Vagina (tissue), 2 donors: Measurements from ENCODE around the gene AP4E1. TPM values are rescaled to one million over a fixed set of nuclear protein-coding genes. Genes with fewer than 3 reads are reported as not detected.

Experiments used
- DNase-seq, 2 donors: peaks; one replicate each; pipeline ENCODE4 v3.0.0-alpha.2; 2017; ENCODE audit errors: extremely low spot score in 2 of 2
- H3K27ac ChIP-seq: fragments of 200-600 bp; sonication (generic); one replicate; pipeline ENCODE4 v1.5.1; 2019
- H3K27me3 ChIP-seq: fragments of 200-600 bp; sonication (generic); one replicate; pipeline ENCODE4 v1.5.1; 2019
- H3K36me3 ChIP-seq, 2 donors: fragments of 200-600 bp; sonication (generic); one replicate each; pipeline ENCODE4 v1.5.1; 2017 to 2019
- H3K4me1 ChIP-seq: fragments of 200-600 bp; sonication (generic); one replicate; pipeline ENCODE4 v1.5.1; 2019
- H3K4me3 ChIP-seq, 2 donors: fragments of 200-600 bp; sonication (generic); 1 replicate in 1 of 2; 2 replicates in 1 of 2; pipeline ENCODE4 v1.5.1; 2016 to 2019
- H3K9me3 ChIP-seq: fragments of 200-600 bp; sonication (generic); one replicate; pipeline ENCODE4 v1.5.1; 2019
- POLR2A ChIP-seq, 2 donors: fragments of 450-650 bp; IDR thresholded peaks; one replicate each; pipeline ENCODE4 v1.6.1; 2017; ENCODE audit warnings: antibody characterized with exemption in 2 of 2, mild to moderate bottlenecking in 2 of 2, moderate library complexity in 2 of 2
- POLR2AphosphoS5 ChIP-seq, 2 donors: sonication (generic); formaldehyde crosslinking; IDR thresholded peaks; one replicate each; pipeline ENCODE4 v1.9.0; 2017; ENCODE audit warnings: antibody characterized with exemption in 2 of 2, mild to moderate bottlenecking in 2 of 2, low read depth in 1 of 2; ENCODE audit not compliant: insufficient read depth in 1 of 2
- intact Hi-C: fragments of 100-400 bp; cut with DNase I; formaldehyde crosslinking; loops from one replicate; pipeline ENCODE4 v1.15.1; 2023
- total RNA-seq: library from RNA; depleted of rRNA; stranded (reverse); fragments of >200 nt; gene quantifications from one replicate; pipeline ENCODE4 v1.2.3, GENCODE V29; 2016
- TF ChIP-seq, protein P1 (sequence below), 3 experiments: fragments of 450-650 bp in 2 of 3; fragments of 200-600 bp in 1 of 3; sonication (generic) in 1 of 3; IDR thresholded peaks; one replicate each; pipeline ENCODE4 v1.5.1; 2017 to 2019; ENCODE audit warnings: antibody characterized with exemption in 3 of 3, mild to moderate bottlenecking in 2 of 3, moderate library complexity in 2 of 3

AP4E1 gene
- total RNA-seq, 1 donor from 2014 or later: 7.4 TPM

DNA sequence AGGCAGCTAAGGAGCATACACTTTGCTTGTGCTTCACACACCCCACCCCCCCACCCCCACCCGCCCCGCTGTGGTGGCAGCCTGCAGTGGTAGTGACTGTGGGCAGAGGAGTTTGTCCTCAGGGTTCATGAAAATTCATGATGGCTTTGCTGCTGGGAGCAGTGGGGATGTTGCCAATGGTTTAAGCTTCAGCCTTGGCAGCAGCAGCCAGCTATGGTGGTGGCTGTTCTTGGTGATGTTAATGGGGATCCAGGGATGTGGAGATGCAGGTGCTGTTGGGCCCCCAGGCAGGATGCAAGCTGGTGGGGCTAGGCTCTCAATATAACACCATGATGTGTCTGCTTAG lies 130.5 kb downstream of the AP4E1 start:
- Histone ChIP-seq H3K4me3 (no peak overlapping the region), H3K36me3 (no peaks in the 10 kb centered on the region), H3K9me3 (no peaks in the 10 kb centered on the region), H3K27ac (no peak overlapping the region), H3K27me3 (no peaks in the 10 kb centered on the region), H3K4me1 (no peaks in the 10 kb centered on the region)
- intact Hi-C loops: no loop called here
- DNase-seq: no peak
- no peak for TF ChIP-seq POLR2AphosphoS5 (IDR thresholded peaks at IDR 0.05; ENCODE audit: insufficient read depth in 1 of 2, low read depth in 1 of 2)
- TF ChIP-seq POLR2A (IDR thresholded peaks at IDR 0.05): no peak
- TF ChIP-seq, protein P1, sequence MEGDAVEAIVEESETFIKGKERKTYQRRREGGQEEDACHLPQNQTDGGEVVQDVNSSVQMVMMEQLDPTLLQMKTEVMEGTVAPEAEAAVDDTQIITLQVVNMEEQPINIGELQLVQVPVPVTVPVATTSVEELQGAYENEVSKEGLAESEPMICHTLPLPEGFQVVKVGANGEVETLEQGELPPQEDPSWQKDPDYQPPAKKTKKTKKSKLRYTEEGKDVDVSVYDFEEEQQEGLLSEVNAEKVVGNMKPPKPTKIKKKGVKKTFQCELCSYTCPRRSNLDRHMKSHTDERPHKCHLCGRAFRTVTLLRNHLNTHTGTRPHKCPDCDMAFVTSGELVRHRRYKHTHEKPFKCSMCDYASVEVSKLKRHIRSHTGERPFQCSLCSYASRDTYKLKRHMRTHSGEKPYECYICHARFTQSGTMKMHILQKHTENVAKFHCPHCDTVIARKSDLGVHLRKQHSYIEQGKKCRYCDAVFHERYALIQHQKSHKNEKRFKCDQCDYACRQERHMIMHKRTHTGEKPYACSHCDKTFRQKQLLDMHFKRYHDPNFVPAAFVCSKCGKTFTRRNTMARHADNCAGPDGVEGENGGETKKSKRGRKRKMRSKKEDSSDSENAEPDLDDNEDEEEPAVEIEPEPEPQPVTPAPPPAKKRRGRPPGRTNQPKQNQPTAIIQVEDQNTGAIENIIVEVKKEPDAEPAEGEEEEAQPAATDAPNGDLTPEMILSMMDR (IDR thresholded peaks at IDR 0.05): no peak

DNA sequence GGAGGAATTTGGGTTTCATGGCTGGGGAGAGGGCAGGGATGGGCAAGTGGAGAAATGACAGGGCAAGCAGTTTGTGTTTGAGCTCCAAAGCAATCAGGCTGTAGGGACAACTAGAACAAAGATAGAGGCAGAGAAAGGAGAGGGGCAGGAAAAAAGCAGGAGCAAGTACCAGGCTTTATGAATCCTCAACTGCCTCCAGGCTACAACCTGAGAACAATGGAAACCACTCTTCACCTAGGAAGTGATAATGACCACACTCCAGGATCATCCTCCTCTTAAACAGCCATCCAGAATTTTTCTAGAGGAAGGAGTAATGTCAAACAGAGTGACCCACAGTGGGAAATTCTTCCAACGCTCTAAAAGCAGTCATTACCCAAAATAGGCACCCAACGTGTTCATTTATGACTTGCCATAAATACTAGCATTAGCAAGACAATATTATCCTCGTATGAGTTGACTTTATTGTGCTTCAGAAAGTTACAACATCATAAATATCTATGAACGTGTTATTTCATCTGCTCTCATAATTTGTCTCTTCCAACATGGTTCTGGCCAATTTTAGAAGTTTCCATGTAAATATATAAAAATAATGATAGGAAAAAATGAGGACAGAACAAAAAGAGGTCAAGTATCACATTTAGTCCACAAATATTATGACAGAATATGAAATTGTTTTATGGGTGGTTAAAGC lies 135.7 kb downstream of the AP4E1 start:
- Histone ChIP-seq H3K27ac (no peak overlapping the region), H3K4me3 (no peak overlapping the region), H3K4me1 (peaks cover 21% of the 10 kb centered on the region), H3K9me3 (no peaks in the 10 kb centered on the region), H3K27me3 (no peaks in the 10 kb centered on the region), H3K36me3 (no peaks in the 10 kb centered on the region)
- intact Hi-C loops: no loop called here
- TF ChIP-seq POLR2AphosphoS5 (IDR thresholded peaks at IDR 0.05; ENCODE audit: insufficient read depth in 1 of 2, low read depth in 1 of 2) (no peak), POLR2A (IDR thresholded peaks at IDR 0.05) (no peak)
- TF ChIP-seq, protein P1 (IDR thresholded peaks at IDR 0.05): no peak
- DNase-seq: no peak

DNA sequence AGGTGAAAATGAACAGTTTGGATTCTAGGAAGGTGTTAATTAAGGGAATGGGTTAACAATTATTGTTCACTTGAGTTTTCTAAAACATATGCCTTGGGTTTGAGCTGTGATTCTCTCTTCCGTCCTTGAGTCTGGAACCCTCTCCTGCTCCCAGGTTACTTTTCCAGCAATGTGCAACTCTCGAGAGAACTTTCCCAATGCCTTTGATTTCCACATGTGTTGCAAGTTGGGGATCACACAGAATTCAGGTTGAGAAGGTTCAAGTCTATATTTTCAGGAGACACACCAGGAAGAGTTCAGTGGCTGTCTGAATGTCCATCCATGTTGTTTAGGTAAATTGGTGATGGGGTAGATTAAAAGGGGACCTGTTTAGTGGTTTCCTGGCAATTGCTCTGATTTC lies 137.5 kb downstream of the AP4E1 start:
- H3K36me3 ChIP-seq: no peaks in the 10 kb centered on the region
- no peak for TF ChIP-seq POLR2AphosphoS5 (IDR thresholded peaks at IDR 0.05; ENCODE audit: insufficient read depth in 1 of 2, low read depth in 1 of 2)
- TF ChIP-seq POLR2A (IDR thresholded peaks at IDR 0.05): no peak
- TF ChIP-seq, protein P1 (IDR thresholded peaks at IDR 0.05): no peak

DNA sequence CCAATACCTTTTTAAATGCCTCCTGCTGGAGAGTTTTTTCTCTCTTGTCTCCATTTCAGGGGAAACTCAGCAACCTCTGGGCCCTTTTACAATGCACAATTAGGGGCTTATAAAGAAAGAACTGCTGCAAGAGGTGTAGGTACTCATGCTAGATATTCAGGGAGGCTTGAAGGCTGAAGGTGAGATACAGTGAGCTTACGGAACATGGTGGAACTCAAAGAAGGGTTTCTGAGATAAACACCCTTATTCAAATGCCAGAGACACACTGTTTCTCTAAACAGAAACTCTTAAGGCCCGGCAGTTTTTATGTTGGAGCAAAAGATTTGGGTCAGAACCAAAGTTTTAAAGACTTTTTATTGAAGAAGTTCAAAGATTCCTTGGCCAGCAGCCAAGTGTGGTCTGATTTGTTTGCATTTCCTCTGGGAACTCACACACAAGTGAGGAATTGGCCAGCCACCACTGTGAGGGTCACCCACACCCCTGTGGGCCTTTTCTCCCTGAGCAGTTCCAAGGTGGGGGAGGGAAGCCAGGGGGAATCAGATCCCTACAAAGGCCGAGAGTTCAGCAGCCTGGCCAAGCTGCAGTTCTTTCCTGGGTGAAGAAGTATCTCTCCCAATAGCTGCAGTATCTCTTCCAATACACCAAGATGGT lies 138.4 kb downstream of the AP4E1 start:
- Histone ChIP-seq H3K27me3 (no peaks in the 10 kb centered on the region), H3K36me3 (no peaks in the 10 kb centered on the region), H3K27ac (peak overlapping the region; percentile 45), H3K4me3 (no peak overlapping the region), H3K9me3 (no peaks in the 10 kb centered on the region), H3K4me1 (peaks cover 28% of the 10 kb centered on the region)
- no peak for DNase-seq
- intact Hi-C loops: no loop called here
- TF ChIP-seq POLR2A (IDR thresholded peaks at IDR 0.05) (no peak), POLR2AphosphoS5 (IDR thresholded peaks at IDR 0.05; ENCODE audit: insufficient read depth in 1 of 2, low read depth in 1 of 2) (no peak)
- TF ChIP-seq, protein P1 (IDR thresholded peaks at IDR 0.05): no peak

More for the DNA sequence above, 137.5 kb downstream of the AP4E1 start:
- Histone ChIP-seq H3K4me3 (no peak overlapping the region), H3K4me1 (peaks cover 21% of the 10 kb centered on the region), H3K9me3 (no peaks in the 10 kb centered on the region), H3K27me3 (no peaks in the 10 kb centered on the region), H3K27ac (peak overlapping the region; percentile 45)
- no peak for DNase-seq
- intact Hi-C loops: no loop called here

DNA sequence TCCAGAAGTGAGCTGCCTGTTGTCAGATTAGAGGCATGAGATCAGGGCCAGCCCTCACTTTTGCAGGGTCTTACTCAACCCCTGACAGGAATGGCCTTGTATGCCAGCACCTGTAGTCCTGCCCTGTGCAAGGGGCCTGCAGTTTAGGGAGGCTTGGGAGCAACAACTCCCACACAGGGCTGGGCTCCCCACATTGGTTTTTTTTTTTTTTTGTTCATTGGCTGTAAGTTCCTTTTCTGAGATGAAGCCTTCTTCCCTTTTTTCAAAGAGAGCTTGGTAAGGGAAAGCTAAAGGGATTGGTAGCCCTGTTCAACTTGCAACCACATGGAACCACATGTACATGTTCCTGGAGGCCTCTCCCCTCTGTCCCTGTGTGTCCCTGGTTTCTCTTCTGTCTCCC lies 139.8 kb downstream of the AP4E1 start:
- Histone ChIP-seq H3K27ac (no peak overlapping the region), H3K9me3 (no peaks in the 10 kb centered on the region), H3K27me3 (no peaks in the 10 kb centered on the region), H3K4me1 (peaks cover 34% of the 10 kb centered on the region), H3K4me3 (no peak overlapping the region), H3K36me3 (no peaks in the 10 kb centered on the region)
- no peak for DNase-seq
- intact Hi-C loops: no loop called here
- no peak for TF ChIP-seq POLR2AphosphoS5 (IDR thresholded peaks at IDR 0.05; ENCODE audit: insufficient read depth in 1 of 2, low read depth in 1 of 2)
- TF ChIP-seq, protein P1 (IDR thresholded peaks at IDR 0.05): no peak
- no peak for TF ChIP-seq POLR2A (IDR thresholded peaks at IDR 0.05)
